AG09309 (cell line): ENCODE data around the gene MRPL16.
"Not testable (repeated sequence)": the region's sequence is repeated elsewhere in the genome, so short reads cannot be mapped to it uniquely, and the experiment has no call there.

Experiments
- DNase-seq: peaks from one replicate; pipeline ENCODE4 v3.0.0-alpha.2; 2010; ENCODE audit warnings: low read depth
- H3K4me3 ChIP-seq: 2 replicates; pipeline ENCODE4 v1.5.1; 2011; ENCODE audit warnings: mild to moderate bottlenecking, low read depth, low read length, moderate library complexity; ENCODE audit not compliant: control insufficient read depth
- TF ChIP-seq, protein P1 (sequence below): IDR thresholded peaks from 2 replicates; pipeline ENCODE4 v1.5.1; 2011; ENCODE audit warnings: mild to moderate bottlenecking, low read depth, low read length, inconsistent platforms; ENCODE audit not compliant: insufficient read depth, control insufficient read depth; ENCODE audit errors: missing control alignments

Gene MRPL16

DNA sequence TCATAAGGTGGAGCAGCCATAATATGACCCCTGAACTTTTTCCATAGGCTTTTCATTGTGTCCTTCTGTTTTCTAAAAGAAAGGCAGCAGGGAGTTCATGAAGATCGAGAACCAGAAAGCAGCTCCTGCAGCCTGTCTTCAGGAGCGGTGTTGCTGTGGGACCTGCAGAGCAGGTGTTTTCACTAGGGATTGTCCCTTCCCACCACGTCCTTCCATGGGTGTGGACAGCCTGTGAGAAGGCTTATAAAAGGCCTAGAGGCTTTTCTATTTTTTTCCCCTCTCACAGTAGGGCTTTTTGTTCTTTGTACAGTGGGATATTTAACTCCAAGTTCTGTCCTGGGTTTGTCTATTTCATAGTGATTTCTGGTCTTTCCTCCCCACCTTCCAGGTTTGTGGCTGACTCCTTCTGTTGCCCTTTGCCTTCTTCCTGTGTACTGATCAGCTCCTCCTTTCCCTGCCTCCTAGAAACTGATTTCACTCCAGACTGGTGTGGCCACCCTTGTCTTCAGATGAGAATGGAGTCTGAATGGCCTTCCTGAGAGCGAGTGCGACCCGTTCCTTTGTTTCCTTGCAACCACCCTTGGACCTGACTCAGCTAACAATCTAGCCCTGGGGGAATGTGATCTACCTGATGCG, 10.1 kb downstream of the MRPL16 start:
- H3K4me3 ChIP-seq, result no peak overlapping the region
- no peak for DNase-seq
- TF ChIP-seq, protein P1, sequence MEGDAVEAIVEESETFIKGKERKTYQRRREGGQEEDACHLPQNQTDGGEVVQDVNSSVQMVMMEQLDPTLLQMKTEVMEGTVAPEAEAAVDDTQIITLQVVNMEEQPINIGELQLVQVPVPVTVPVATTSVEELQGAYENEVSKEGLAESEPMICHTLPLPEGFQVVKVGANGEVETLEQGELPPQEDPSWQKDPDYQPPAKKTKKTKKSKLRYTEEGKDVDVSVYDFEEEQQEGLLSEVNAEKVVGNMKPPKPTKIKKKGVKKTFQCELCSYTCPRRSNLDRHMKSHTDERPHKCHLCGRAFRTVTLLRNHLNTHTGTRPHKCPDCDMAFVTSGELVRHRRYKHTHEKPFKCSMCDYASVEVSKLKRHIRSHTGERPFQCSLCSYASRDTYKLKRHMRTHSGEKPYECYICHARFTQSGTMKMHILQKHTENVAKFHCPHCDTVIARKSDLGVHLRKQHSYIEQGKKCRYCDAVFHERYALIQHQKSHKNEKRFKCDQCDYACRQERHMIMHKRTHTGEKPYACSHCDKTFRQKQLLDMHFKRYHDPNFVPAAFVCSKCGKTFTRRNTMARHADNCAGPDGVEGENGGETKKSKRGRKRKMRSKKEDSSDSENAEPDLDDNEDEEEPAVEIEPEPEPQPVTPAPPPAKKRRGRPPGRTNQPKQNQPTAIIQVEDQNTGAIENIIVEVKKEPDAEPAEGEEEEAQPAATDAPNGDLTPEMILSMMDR, result no peak

DNA sequence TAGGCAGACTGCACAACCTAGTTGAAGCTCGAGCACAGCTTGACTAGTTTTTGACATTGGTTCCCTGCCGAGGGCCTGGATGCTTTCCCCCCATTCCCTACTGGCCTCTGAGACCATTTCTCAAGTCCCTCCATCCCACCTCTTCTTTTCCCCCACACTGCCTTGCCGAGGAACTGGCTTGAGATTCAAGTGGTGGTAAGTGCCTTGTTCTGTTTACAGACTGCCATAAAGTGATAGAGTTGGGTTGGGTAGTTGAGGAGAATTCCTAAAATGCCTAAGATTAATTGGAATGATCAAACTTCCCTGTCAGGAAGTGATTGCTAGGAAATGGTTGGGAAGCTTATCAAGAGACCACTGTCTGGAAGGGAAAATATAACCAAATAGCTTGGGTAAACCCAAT, 16.2 kb downstream of the MRPL16 start:
- DNase-seq, result no peak
- no peak overlapping the region for H3K4me3 ChIP-seq
- TF ChIP-seq, protein P1, result no peak

DNA sequence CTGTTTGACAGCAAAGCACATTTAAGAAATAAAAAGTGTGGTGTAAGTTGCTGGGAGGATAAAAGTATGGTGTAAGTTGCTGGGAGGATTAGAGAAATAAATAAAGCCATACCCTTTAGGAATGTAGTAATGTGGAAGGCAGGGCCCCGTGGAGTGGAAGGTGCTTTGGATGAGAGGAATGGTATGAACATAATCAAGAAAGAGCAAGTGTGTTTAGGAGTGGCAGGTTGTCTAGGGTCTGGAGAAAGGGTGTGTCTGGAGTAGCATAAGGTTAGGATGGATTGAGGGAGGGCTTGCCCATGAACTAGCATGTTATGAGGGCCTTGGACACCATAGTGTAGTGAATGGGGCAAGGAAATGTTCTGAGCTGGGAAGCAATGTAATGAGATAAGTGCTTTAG, 18.1 kb downstream of the MRPL16 start:
- H3K4me3 ChIP-seq, result no peak overlapping the region
- DNase-seq, result no peak
- TF ChIP-seq, protein P1, result no peak

DNA sequence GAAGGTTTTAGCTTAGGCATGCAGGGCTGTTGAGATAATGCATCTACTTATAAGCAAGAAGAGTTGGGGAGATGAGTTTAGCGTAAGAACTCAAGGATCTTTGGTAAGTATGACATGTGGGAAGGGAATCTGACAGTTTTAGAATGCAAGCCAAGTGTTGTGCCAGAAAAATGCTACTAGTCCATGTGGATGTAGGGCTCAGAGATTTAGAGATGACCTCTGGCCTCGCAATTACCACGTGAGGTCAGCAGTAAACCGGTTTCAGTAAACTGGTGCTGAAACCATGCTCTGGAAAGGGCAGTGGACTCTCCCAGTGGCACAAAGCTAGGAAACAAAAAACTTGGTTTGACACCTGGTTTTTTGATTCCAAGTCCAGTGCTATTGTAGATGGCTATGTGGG, 18.9 kb downstream of the MRPL16 start:
- DNase-seq, result no peak
- TF ChIP-seq, protein P1, result no peak
- H3K4me3 ChIP-seq, result no peak overlapping the region

DNA sequence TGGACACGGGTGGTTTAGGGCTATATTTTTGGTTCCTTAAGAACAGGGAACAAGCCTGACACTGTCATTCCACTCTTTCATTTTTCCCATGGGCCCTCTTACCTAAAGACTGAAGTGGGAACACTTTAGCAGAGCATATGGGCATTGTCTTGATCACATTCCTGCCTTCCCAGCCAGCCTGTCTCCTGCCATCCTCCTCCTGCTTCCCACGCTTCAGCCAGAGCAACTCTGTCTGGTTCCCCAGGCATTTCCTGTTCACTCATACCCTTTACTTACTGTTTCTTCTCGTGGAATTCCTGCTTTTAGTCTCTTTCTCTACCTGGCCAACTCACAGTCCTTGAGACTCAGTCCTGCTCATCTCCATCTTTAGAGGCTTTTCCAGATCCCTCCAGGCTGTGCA, 22.8 kb downstream of the MRPL16 start:
- H3K4me3 ChIP-seq, result no peak overlapping the region
- TF ChIP-seq, protein P1, result no peak
- DNase-seq, result peak; percentile 25

DNA sequence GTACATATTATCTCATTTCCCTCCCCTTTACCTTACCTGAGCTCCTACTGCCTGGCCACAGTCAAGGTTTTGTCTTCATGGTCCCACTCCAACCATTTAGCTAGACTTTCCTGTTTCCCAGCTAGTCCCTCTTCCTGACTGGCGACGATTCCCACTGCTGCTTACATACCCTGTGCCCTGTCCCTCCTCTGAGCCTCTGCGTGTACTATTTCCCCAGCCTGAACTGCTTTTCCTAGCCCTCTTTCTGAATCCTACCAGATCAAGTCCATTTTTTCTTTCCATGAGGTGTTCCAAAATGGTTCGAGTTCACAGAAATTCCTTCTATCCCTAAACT, 23.4 kb downstream of the MRPL16 start:
- no peak overlapping the region for H3K4me3 ChIP-seq
- TF ChIP-seq, protein P1, result no peak
- DNase-seq, result no peak

DNA sequence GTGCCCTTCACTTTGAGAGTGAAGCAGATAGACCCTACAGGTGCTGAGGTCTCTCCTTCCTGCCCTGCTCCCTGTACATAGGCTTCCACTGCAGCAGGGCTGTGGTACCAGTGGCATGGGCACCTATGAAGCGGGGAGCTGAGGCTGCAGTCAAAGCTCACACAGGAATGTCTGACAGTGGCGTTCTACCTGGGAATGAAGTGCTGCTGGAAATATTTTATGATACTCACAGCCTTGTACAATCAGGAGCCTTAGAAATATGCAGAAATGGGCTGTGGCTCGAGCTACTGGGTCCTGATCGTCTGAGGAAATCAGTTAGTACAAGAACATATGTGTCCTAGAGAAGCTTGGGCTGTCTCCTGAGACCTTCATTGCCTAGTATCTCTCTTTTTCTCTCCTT, 24.8 kb downstream of the MRPL16 start:
- no peak overlapping the region for H3K4me3 ChIP-seq
- DNase-seq, result no peak
- TF ChIP-seq, protein P1, result no peak

DNA sequence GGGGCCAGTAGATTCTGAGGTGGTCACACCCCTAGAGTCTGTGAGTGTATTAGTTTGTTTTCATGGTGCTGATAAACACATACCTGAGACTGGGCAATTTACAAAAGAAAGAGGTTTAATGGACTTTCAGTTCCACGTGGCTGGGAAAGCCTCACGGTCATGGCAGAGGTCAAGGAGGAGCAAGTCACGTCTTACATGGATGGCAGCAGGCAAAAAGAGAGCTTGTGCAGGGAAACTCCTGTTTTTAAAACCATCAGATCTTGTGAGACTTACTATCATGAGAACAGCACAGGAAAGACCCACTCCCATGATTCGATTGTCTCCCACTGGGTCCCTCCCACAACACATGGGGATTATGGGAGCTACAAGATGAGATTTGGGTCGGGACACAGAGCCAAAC, 26.1 kb downstream of the MRPL16 start:
- DNase-seq, H3K4me3 ChIP-seq: not testable (repeated sequence)
